Activated CD4-positive, CD25-positive, alpha-beta regulatory T cell (primary cell): Measurements from ENCODE around the gene MT1F.

ENCODE experiments used
- DNase-seq, 4 experiments: peaks; one replicate each; lab custom pipeline; 2025; lab: John Stamatoyannopoulos, UW

Gene MT1F

DNA sequence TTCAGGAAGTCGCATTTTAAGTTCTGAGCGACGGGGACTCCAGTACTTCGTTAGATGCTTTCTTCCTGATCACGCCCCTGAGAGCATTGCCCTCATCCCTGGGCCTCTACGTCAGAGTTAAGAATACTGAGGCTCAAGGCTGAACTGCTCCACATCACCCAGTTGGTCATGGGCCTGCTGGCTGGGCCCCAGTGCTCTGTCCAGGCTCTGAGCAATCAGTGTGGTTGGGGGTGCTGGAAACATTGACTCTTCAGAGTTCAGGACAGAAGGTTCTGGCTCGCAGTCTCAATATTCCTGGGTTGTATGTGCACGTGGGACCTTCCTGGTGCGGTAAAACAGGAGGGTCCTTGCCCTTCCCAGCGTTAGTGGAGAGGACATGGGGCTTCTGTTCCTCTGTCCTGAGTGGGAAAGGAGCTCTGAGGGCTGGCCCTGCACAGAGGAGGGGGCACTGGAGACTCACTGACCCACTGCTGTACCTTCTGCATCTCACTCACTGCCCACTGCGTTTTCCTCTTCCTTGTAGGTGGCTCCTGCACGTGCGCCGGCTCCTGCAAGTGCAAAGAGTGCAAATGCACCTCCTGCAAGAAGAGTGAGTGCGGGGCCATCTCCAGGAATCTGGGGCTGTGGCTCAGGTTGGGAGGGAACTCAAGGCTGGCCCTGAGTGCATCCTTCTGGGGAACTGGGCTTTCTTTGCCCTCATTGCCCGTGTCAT lies 31.7 kb upstream of the MT1F start:
- DNase-seq, result no peak

DNA sequence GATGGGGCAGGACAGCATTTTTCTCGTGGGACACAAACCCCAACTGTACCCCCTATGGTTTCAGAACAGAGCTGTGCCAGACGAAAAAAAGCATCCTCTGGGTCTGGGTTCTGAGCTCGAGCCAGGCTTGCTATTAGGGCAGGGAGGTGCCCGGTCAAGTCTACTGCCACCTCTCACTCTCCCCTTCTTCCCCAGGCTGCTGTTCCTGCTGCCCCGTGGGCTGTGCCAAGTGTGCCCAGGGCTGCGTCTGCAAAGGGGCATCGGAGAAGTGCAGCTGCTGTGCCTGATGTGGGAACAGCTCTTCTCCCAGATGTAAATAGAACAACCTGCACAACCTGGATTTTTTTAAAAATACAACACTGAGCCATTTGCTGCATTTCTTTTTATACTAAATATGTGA lies 31.1 kb upstream of the MT1F start:
- DNase-seq, result no peak

DNA sequence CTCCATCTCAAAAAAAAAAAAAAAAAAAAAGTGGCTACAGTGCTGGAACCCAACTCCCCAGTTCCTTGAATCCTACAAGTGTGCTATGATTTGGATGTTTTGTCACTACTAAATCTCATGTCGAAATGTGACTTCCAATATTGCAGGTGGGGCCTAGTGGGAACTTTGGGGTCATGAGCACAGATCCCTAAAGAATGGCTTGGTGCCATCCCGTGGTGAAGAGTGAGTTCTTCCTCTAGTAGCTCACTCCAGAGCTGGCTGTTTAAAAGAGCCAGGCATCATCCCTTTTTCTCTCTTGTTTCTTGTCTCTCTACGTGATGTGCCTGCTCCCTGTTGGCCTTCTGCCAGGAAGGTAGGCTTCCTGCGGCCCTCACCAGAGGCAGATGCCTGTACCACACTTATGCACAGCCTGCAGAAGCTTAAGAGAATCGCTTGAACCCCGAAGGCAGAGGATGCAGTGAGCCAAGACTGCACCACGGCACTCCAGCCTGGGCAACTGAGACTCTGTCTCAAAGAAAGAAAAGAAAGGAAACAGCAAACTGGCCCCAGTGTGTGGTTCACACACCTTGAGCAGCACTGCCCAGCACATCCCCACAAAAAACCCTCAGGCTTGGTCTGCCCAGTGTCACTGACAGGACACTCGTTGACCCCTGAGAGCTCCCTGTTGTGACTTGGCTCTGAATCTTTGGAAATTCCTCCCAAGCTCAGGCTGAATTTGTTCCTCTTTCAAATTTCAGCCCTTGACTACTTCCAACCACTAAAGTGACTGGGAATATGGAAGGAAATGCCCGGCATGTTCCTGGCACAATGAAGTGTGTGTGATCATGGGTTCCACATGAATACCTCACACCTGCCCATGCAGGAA lies 29.0 kb upstream of the MT1F start:
- no peak for DNase-seq

DNA sequence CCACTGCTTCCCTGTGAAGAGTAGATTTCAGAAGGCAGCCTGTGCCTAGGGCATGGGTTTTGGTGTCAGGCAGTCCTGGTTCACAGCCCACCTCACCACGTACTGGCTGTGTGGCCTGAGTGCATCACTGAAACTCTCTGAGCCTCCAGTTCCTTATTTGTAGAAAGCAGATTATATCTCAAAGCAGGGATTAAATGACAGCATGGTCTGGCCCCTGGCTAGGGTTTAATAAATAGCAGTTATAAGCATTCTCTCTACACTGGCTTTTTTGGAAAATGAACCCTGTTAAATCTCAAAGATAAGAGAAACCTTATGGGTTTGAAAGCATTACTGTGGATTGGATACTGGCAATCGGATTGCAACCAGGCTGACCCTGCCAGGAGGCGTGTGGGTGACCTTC lies 28.2 kb upstream of the MT1F start:
- no peak for DNase-seq

DNA sequence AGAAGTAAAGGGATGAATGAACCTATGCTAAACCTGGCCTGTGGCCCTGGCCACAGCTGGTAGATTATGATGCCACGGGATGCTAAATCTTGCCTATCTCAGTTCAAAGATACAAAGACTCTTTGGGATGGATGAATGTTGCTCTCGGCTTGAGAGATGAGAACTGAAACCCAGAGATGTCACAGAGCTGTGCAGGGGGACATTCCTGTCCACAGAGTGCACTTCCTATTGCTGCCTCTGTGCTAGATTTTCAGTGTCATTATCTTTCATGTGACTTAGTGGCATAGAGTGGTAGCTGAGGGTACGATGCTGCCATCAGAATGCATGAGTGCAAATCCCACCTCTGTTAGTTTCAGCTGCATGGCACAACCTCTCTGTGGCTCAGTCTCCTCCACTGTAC lies 27.6 kb upstream of the MT1F start:
- no peak for DNase-seq

DNA sequence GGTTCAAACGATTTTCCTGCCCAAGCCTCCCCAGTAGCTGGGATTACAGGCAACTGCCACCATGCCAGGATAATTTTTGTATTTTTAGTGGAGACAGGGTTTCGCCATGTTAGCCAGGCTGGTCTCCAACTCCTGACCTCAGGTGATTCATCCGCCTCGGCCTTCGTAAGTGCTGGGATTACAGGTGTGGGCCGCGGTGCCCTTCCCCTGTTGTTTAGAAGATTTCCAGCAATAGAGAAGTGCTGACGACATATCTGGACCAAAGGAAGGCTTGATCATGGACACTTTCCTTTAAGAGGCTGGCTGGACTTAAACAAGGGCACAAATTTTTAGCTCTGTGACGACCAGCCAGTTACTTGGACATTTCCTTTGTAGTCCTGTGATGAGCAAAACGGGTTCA lies 26.6 kb upstream of the MT1F start:
- DNase-seq, result no peak

DNA sequence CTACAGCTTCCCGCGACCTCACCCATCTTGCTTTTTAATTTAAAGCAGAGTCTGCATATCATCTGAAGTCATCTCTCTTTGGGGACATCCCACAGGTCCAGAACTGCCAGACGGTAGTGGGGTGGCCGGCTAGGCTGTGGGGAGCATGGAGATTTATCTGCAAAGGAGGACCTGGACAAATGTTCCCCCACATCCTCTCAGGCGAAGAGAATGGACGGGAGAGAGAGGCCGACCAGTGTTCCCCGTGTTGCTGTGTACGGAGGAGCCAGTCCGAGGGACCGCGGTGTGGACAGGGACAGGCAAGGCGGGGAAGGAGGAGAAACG lies 26.0 kb upstream of the MT1F start:
- DNase-seq, result no peak

DNA sequence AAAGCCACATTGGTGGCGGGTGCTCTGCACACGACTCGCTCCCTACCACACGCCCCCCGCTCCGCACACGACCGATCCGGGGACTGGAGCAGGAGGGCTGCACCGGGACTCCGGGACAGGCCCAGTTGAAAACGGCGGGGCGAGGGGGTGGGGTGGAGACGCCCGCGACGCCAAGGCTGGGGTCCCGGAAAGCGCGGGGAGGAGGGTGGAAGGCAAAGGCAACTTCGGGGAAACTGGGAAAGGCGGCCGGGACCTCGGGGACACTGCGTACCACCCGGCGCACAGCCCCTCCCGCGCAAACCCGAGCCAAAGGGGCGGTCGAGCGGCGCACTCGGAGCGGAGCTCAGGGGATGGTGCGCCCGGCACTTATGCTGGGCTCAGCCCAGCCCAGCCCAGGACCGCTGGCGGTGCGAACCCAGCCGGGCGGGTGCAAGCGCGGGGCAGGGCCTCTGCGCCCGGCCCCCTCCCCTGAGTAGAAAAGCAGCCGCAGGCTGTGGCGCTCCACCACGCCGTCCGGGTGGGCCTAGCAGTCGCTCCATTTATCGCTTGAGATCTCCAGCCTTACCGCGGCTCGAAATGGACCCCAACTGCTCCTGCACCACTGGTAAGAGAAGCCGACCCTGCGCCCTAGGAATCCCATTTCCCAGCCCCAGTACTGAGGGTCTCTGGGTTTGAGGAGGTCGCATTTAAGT lies 25.5 kb upstream of the MT1F start, which contains the start of gene MT1M:
Gene MT1M, plus strand, starts transcription at position 504 of the 692 bp plus-strand sequence. Its CDS starts 73 bp downstream, at position 577.
- no peak for DNase-seq

DNA sequence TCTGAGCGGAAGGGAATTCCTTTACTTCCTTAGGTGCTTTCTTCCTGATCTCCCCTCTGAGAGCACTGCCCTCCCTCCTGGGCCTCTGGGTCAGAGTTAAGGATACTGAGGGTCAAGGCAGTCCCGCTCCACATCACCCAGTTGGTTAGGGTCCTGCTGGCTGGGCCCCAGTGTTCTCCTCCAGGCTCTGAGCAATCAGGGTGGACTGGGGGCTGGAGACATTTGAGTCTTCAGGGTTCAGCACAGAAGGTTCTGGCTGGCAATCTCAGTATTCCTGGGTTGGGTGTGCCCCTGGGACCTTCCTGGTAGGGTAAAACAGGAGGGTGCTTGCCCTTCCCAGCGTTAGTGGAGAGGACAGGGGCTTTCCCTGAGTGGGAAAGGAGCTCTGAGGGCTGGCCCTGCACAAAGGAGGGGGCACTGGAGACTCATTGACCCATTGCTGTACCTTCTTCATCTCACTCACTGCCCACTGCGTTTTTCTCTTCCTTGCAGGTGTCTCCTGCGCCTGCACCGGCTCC lies 24.9 kb upstream of the MT1F start:
- no peak for DNase-seq

DNA sequence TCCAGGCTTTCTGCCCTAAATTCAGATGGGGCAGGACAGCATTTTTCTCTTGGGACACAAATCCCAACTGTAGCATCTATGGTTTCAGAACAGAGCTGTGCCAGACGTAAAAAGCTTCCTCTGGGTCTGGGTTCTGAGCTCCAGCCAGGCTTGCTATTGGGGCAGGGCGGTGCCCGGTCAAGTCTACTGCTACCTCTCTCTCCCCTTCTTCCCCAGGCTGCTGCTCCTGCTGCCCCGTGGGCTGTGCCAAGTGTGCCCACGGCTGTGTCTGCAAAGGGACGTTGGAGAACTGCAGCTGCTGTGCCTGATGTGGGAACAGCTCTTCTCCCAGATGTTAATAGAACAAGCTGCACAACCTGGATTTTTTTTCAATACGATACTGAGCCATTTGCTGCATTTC lies 24.2 kb upstream of the MT1F start:
- no peak for DNase-seq

DNA sequence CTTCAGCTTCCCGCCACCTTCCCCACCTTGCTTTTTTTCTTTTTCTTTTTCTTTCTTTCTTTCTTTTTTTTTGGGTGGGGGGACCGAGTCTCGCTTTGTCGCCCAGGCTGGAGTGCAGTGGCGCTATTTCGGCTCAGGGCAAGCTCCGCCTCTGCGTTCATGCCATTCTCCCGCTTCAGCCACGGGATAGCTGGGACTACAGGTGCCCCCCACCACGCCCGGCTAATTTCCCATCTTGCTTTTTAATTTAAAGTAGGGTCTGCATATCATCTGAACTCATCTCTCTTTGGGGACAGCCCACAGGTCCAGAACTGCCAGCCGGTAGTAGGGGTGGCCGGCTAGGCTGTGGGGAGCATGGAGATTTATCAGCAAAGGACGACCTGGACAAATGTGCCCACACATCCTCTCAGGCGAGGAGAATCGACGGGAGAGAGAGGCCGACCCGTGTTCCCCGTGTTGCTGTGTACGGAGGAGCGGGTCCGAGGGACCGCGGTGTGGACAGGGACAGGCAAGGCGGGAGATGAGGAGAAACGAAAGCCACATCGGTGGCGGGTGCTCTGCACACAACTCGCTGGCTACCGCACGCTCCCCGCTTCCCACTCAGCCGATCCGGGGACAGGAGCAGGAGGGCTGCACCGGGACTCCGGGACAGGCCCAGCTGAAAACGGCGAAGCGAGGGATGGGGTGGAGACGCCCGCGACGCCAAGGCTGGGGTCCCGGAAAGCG lies 22.9 kb upstream of the MT1F start:
- no peak for DNase-seq

DNA sequence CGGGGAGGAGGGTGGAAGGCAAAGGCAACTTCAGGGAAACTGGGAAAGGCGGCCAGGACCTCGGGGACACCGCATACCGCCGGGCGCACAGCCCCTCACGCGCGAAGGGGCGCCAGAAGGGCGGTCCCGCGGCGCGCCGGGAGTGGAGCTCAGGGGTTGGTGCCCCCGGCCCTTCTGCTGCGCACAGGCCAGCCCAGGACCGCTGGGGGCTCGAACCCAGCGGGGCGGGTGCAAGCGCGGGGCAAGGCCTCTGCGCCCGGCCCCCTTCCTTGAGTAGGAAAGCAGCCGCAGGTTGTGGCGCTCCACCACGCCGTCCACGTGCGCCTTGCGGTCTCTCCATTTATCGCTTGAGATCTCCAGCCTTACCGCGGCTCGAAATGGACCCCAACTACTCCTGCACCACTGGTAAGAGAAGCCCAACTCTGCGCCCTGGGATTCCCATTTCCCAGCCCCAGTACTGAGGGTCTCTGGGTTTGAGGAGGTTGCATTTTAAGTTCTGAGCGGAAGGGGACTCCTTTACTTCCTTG lies 22.3 kb upstream of the MT1F start:
- DNase-seq, result no peak

DNA sequence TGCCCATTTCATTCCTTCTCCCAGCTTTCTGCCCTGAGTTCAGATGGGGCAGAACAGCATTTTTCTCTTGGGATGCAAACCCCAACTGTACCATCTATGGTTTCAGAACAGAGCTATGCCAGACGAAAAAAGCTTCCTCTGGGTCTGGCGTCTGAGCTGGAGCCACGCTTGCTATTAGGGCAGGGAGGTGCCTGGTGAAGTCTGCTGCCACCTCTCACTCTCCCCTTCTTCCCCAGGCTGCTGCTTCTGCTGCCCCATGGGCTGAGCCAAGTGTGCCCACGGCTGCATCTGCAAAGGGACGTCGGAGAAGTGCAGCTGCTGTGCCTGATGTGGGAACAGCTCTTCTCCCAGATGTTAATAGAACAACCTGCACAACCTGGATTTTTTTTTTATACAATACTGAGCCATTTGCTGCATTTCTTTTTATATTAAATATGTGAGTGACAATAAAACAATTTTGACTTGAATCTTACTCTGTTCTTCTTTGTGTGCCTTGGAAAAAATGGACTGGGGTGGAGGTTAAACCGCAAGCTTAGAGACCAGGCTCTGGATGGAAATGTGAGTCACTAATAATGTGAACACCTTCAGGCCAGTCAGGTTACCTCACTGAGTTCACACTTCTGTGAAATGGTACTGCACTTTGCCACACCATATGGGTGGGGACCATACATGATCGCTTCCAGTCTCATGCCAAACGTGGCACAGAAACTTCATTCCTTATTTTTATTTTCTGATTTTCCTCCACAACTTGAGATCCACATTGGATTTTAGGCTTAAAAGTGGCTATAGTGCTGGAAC lies 20.9 kb upstream of the MT1F start:
- no peak for DNase-seq

DNA sequence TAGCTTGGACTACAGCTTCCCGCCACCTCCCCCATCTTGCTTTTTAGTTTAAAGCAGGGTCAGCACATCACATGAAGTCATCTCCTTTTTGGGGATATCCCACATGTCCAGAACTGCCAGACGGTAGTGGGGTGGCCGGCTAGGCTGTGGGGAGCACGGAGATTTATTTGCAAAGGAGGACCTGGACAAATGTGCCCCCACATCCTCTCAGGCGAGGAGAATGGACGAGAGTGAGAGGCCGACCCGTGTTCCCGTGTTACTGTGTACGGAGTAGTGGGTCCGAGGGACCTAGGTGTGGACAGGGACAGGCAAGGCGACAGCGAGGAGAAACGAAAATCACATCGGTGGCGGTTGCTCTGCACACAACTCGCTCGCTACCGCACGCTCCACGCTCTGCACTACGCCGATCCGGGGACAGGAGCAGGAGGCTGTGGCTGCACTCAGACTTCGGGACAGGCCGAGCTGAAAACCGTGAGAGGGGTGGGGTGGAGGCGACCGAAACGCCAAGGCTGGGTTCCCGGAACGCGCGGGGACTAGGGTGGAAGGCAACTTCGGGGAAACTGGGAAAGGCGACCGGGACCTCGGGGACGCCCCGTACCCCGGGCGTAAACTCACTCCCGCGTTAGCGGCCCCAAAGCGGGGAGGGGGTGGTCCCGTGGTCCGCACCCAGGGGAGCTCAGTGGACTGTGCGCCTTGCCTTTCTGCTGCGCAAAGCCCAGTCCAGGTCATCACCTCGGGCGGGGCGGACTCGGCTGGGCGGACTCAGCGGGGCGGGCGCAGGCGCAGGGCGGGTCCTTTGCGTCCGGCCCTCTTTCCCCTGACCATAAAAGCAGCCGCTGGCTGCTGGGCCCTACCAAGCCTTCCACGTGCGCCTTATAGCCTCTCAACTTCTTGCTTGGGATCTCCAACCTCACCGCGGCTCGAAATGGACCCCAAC lies 19.7 kb upstream of the MT1F start, which contains the start of gene MT1A:
Gene MT1A, plus strand, starts transcription at position 853 of the 937 bp plus-strand sequence. Its CDS starts 73 bp downstream, at position 926.
- no peak for DNase-seq

DNA sequence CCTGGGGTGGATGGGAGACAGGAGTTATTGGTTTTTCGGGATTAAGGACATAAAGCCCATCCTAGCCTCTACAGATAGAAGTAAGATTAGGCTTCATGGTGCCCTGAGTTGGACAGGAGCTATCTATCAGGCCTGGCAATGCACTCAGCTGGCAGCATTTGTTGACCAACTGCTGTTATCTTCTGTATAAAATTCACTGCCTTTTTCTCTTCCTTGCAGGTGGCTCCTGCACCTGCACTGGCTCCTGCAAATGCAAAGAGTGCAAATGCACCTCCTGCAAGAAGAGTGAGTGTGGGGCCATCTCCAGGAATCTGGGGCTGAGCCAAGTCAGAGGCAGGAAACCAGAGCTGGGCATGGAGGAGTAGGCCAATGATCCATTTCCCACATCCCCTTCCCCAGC lies 18.7 kb upstream of the MT1F start:
- DNase-seq, result no peak

DNA sequence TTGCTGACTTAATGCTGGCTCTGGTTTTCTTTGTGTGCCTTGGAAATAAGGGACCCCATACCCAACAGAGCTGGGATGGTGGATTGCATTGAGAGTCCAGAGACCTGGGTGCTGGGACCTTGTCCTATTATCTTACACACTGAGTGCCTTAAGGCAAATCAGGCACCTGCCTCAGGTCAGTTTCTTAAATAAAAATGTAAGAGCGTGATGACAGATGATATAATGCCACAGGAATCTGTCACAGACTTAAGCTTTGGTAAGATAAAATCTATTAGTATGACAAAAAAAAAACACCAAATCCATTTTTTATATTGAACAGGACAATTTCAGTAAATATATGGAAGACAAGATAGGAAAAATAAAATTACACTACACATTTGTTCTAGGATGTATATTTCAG lies 17.7 kb upstream of the MT1F start:
- no peak for DNase-seq

DNA sequence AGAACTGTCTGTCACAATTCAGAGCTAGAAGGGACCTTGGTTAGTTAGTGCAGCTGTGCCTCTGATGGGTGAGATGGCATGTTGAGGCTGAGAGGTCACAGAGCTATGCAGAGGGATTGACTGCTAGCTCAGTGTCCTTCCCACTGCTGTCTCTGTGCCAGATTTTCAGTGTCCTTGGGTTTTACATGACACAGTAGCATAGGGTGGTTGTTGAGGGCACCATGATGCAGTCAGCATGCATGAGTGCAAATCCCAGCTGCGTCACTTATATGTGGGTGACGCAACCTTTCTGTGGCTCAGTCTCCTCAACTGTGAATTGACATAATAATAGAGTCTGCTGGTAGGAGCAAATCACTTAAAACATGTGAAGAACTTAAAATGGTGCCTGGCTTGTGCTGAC lies 16.6 kb upstream of the MT1F start:
- DNase-seq, result no peak

DNA sequence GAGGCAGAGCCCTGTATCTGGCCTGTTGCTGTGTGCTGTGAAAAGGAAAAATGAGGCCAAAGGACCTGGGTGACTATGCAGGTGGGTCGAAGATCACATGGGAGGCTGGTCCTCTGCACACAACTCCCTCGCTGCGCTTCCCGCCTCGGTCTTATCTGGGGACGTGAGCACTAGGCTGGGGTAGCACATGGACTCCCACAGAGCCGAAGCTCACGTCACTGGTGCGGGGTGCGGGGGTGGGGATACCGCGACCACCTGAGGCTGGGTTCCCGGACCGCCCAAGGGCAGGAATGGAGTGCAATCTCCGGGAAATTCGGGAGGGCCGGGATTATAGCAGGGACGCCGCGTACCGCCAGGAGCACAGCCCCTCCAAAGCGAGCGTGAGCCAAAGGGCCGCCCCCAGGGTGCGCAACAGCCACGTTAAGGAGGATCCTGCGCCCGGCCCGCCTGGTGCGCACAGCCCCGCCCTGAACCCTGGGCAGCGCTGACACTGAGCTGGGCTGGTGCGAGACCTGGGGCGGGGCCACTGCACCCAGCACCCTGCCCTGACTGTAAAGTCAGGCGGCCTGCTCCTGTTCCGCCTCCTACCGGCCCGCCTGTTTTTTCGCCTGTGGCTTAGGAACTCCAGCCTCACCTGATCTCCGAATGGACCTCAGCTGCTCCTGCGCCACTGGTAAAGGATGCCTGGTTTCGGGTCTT lies 14.5 kb upstream of the MT1F start:
- peak; percentile 38 to 56 (median 45) for DNase-seq

DNA sequence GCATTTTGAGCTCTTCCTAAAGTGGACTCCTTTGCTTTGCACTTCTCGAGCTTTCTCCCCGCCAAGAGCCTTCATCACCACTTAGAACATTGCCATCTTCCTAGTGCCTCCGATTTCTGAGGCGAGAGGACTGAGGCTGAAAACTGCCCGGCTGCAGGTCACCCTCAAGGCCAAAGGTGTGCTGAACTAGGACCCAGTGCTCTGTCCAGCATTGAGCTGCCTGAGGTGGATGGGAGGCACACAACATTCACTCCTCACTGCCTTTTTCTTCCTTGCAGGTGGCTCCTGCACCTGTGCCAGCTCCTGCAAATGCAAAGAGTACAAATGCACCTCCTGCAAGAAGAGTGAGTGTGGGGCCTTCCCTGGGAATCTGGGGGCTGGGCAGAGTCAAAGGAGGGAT lies 13.9 kb upstream of the MT1F start:
- DNase-seq, result no peak
